IMR-90 (cell line): Measurements from ENCODE around the gene EFHB. TPM values are rescaled to one million over a fixed set of nuclear protein-coding genes. Genes with fewer than 3 reads are reported as not detected.

ENCODE experiments used
- ATAC-seq: fragments of 200-7000 bp; cut with Tn5 transposase; 2 replicates; pipeline ENCODE4 v1.9.1; 2020; ENCODE audit warnings: low read depth, mild to moderate bottlenecking, moderate library complexity
- BruUV-seq: library from RNA; stranded (reverse); fragments of 400-500 nt; replicated peaks from 2 replicates; lab custom pipeline; 2021; lab: Mats Ljungman, UMichigan
- CTCF ChIA-PET: fragments of 300-600 bp; formaldehyde crosslinking; extraction: SDS; loops from one replicate; lab custom pipeline; 2021; ENCODE audit warnings: antibody characterized with exemption; lab: Yijun Ruan, JAX
- POLR2A ChIA-PET: fragments of 300-600 bp; sonication (Branson Sonifier 250); formaldehyde crosslinking; loops from one replicate; lab custom pipeline; 2022; ENCODE audit warnings: antibody characterized with exemption; ENCODE audit not compliant: unreplicated experiment; lab: Charles Lee
- DNase-seq: peaks from one replicate; pipeline ENCODE4 v3.0.0; 2013
- H2AFZ ChIP-seq: replicated peaks from 2 replicates; pipeline ENCODE3; 2013; ENCODE audit warnings: low read length, mild to moderate bottlenecking; ENCODE audit not compliant: poor library complexity
- H2AK5ac ChIP-seq: 2 replicates; pipeline ENCODE4 v1.6.1; 2013; ENCODE audit warnings: low read depth, low read length, inconsistent platforms
- H2AK9ac ChIP-seq: replicated peaks from 2 replicates; pipeline ENCODE3; 2013; ENCODE audit warnings: mild to moderate bottlenecking, low read depth, low read length, moderate library complexity; ENCODE audit not compliant: poor library complexity
- H2BK120ac ChIP-seq: 2 replicates; pipeline ENCODE4 v1.6.1; 2013; ENCODE audit warnings: low read depth, low read length, inconsistent platforms
- H2BK15ac ChIP-seq: 3 replicates; pipeline ENCODE4 v1.6.1; 2013; ENCODE audit warnings: low read depth, low read length, inconsistent platforms
- H2BK20ac ChIP-seq: 2 replicates; pipeline ENCODE4 v1.6.1; 2013; ENCODE audit warnings: low read depth, mild to moderate bottlenecking, inconsistent platforms, low read length, moderate library complexity
- H2BK5ac ChIP-seq: 2 replicates; pipeline ENCODE4 v1.6.1; 2013; ENCODE audit warnings: mild to moderate bottlenecking, low read depth, low read length, inconsistent platforms; ENCODE audit not compliant: poor library complexity, severe bottlenecking
- H3K14ac ChIP-seq: replicated peaks from 2 replicates; pipeline ENCODE4 v1.6.1; 2013; ENCODE audit warnings: low read depth, low read length, inconsistent platforms
- H3K18ac ChIP-seq: 2 replicates; pipeline ENCODE4 v1.6.1; 2013; ENCODE audit warnings: low read depth, low read length, control low read depth
- H3K23ac ChIP-seq: 2 replicates; pipeline ENCODE4 v1.6.1; 2013; ENCODE audit warnings: low read depth, low read length, inconsistent platforms
- H3K27ac ChIP-seq: 2 replicates; pipeline ENCODE4 v1.5.1; 2013; ENCODE audit warnings: mild to moderate bottlenecking, control low read depth, low read length; ENCODE audit not compliant: insufficient read depth
- H3K27me3 ChIP-seq: 2 replicates; pipeline ENCODE4 v1.6.1; 2013; ENCODE audit warnings: low read length; ENCODE audit not compliant: control insufficient read depth, insufficient read depth
- H3K36me3 ChIP-seq: 2 replicates; pipeline ENCODE4 v1.6.1; 2013; ENCODE audit warnings: low read length, mixed read lengths; ENCODE audit not compliant: control insufficient read depth, insufficient read depth
- H3K4ac ChIP-seq: 2 replicates; pipeline ENCODE4 v1.6.1; 2013; ENCODE audit warnings: low read depth, low read length, inconsistent platforms
- H3K4me1 ChIP-seq: 2 replicates; pipeline ENCODE4 v1.6.1; 2013; ENCODE audit warnings: low read length, mixed read lengths; ENCODE audit not compliant: control insufficient read depth, insufficient read depth
- H3K4me2 ChIP-seq: 2 replicates; pipeline ENCODE4 v1.6.1; 2013; ENCODE audit warnings: low read depth, mild to moderate bottlenecking, control low read depth, low read length, moderate library complexity
- H3K4me3 ChIP-seq: 2 replicates; pipeline ENCODE4 v1.5.1; 2013; ENCODE audit warnings: low read depth, mild to moderate bottlenecking, control low read depth, low read length, moderate library complexity; ENCODE audit not compliant: insufficient read depth
- H3K56ac ChIP-seq: 2 replicates; pipeline ENCODE4 v1.6.1; 2013; ENCODE audit warnings: low read length, inconsistent platforms; ENCODE audit not compliant: insufficient read depth; ENCODE audit errors: extremely low read depth
- H3K79me1 ChIP-seq, 2 experiments: 2 replicates each; pipeline ENCODE4 v1.6.1; 2013; ENCODE audit warnings: low read length in 2 of 2, inconsistent platforms in 1 of 2, low read depth in 1 of 2
- H3K9ac ChIP-seq: 2 replicates; pipeline ENCODE4 v1.6.1; 2013; ENCODE audit warnings: low read depth, low read length, control low read depth
- H3K9me1 ChIP-seq: 2 replicates; pipeline ENCODE4 v1.6.1; 2013; ENCODE audit warnings: low read length, inconsistent platforms; ENCODE audit not compliant: insufficient read depth
- H3K9me3 ChIP-seq: 2 replicates; pipeline ENCODE4 v1.6.1; 2013; ENCODE audit warnings: low read length; ENCODE audit not compliant: control insufficient read depth, insufficient read depth
- H4K20me1 ChIP-seq: 2 replicates; pipeline ENCODE4 v1.6.1; 2013; ENCODE audit warnings: low read length, inconsistent platforms; ENCODE audit not compliant: insufficient read depth
- H4K5ac ChIP-seq: 2 replicates; pipeline ENCODE4 v1.6.1; 2013; ENCODE audit warnings: mild to moderate bottlenecking, low read depth, low read length, control low read depth
- H4K8ac ChIP-seq, 2 experiments: 2 replicates each; pipeline ENCODE4 v1.6.1; 2013; ENCODE audit warnings: low read depth in 2 of 2, low read length in 2 of 2, control low read depth in 1 of 2, inconsistent platforms in 1 of 2
- H4K91ac ChIP-seq: 2 replicates; pipeline ENCODE4 v1.6.1; 2013; ENCODE audit warnings: low read depth, low read length, inconsistent platforms; ENCODE audit not compliant: insufficient read depth
- BHLHE40 ChIP-seq: fragments of 150-350 bp; IDR thresholded peaks from 2 replicates; pipeline ENCODE4 v1.6.1; 2016; ENCODE audit warnings: mild to moderate bottlenecking, low read depth, low read length
- CEBPB ChIP-seq: IDR thresholded peaks from 2 replicates; pipeline ENCODE4 v1.6.1; 2012; ENCODE audit warnings: low read depth, low read length, improper control_type of control experiment
- CHD1 ChIP-seq: IDR thresholded peaks from 2 replicates; pipeline ENCODE4 v1.6.1; 2012; ENCODE audit warnings: low read depth, low read length, improper control_type of control experiment
- CTCF ChIP-seq: conservative IDR thresholded peaks from 2 replicates; pipeline ENCODE4 v1.5.1; 2012; ENCODE audit warnings: mild to moderate bottlenecking, low read depth, low read length, improper control_type of control experiment
- ELK1 ChIP-seq: fragments of 150-350 bp; IDR thresholded peaks from 2 replicates; pipeline ENCODE4 v1.6.1; 2016; ENCODE audit warnings: low read depth, mild to moderate bottlenecking, low read length, moderate library complexity, borderline replicate concordance
- FOS ChIP-seq: fragments of 150-350 bp; IDR thresholded peaks from 2 replicates; pipeline ENCODE4 v1.6.1; 2016; ENCODE audit warnings: low read depth, low read length
- MAFK ChIP-seq: IDR thresholded peaks from 2 replicates; pipeline ENCODE4 v1.6.1; 2012; ENCODE audit warnings: low read depth, low read length, improper control_type of control experiment
- MAZ ChIP-seq: IDR thresholded peaks from 2 replicates; pipeline ENCODE4 v1.6.1; 2012; ENCODE audit warnings: low read depth, mild to moderate bottlenecking, low read length, improper control_type of control experiment, moderate library complexity, borderline replicate concordance
- NFE2L2 ChIP-seq: fragments of 150-350 bp; IDR thresholded peaks from 2 replicates; pipeline ENCODE4 v1.6.1; 2016; ENCODE audit warnings: low read depth, mild to moderate bottlenecking, low read length
- POLR2A ChIP-seq: IDR thresholded peaks from 2 replicates; pipeline ENCODE4 v1.6.1; 2012; ENCODE audit warnings: mild to moderate bottlenecking, low read depth, low read length
- RAD21 ChIP-seq: IDR thresholded peaks from 2 replicates; pipeline ENCODE4 v1.6.1; 2012; ENCODE audit warnings: low read length, improper control_type of control experiment
- RCOR1 ChIP-seq: IDR thresholded peaks from 2 replicates; pipeline ENCODE4 v1.6.1; 2012; ENCODE audit warnings: mild to moderate bottlenecking, low read length, improper control_type of control experiment; ENCODE audit not compliant: insufficient replicate concordance
- RFX5 ChIP-seq: IDR thresholded peaks from 2 replicates; pipeline ENCODE4 v1.8.0; 2012; ENCODE audit warnings: low read depth, mild to moderate bottlenecking, low read length, moderate library complexity
- USF2 ChIP-seq: fragments of 150-350 bp; IDR thresholded peaks from 2 replicates; pipeline ENCODE4 v1.6.1; 2017; ENCODE audit warnings: mild to moderate bottlenecking, antibody characterized with exemption, low read length, low read depth
- WGBS, 2 experiments: methylation state at CpG; one replicate each; pipeline versions ENCODE4 v1.1.5 to v1.1.7; 2013; ENCODE audit warnings: missing lambda C conversion rate in 2 of 2; ENCODE audit not compliant: insufficient read length in 1 of 2; ENCODE audit errors: extremely low coverage in 2 of 2; 5-methylcytosine and 5-hydroxymethylcytosine counted together
- dilution Hi-C: fragments of 300-500 bp; cut with HindIII; formaldehyde crosslinking; loops from one replicate; pipeline ENCODE4 v1.14.3; 2018; ENCODE audit warnings: low sequenced_read_pairs; ENCODE audit not compliant: unreplicated experiment
- in situ Hi-C: fragments of 300-500 bp; cut with MboI; formaldehyde crosslinking; loops from 3 replicates; pipeline ENCODE4 v1.14.3; 2019; ENCODE audit warnings: low sequenced_read_pairs, inconsistent platforms, mixed read lengths
- intact Hi-C: fragments of 100-400 bp; cut with micrococcal nuclease; formaldehyde crosslinking; loops from 2 replicates; pipeline ENCODE4 v1.10.0; 2022
- polyA plus RNA-seq, 3 experiments: library from polyadenylated mRNA; depleted of rRNA; stranded (reverse); fragments of >200 nt; gene quantifications; 2 replicates each; pipeline ENCODE4 v1.2.3, GENCODE V29; 2012; ENCODE audit warnings: low replicate concordance in 1 of 3
- total RNA-seq: library from RNA; depleted of rRNA; stranded (reverse); fragments of >200 nt; gene quantifications from 2 replicates; pipeline ENCODE4 v1.2.3, GENCODE V29; 2012

The EFHB gene
- total and polyA plus RNA-seq, 2 of the 4 experiments (the other 2 are of a cell fraction): under 0.01 to 1.0 TPM

DNA sequence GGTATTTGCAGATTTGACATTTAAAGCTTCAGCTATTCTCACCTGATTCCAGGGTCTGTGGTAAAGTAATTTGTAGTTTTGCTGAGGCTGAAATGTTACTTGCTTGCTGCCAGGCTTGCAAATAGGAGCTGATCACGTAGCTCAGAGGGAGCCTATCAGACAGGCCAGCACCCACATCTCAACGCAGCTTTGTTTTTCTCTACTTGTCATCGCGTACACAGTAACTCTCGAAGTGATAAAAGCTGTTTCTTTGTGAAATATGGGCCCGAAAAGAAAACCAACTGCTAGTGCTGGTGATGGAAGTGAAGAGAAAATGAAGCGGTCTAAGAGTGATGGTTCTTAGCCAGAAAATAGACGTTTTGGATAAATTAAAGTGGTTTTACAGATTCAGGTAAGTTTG lies 36.3 kb upstream of the EFHB start:
- no TSS peak for BruUV-seq
- CTCF ChIA-PET: no interaction called here
- in situ Hi-C loops (no loop called here), dilution Hi-C loops (no loop called here), intact Hi-C loops (no loop called here)
- Histone ChIP-seq H3K9me1 (no peaks in the 10 kb centered on the region), H3K56ac (no peak overlapping the region), H2AFZ (no peak overlapping the region), H3K9ac (no peak overlapping the region), H3K4ac (no peak overlapping the region), H3K4me2 (no peak overlapping the region), H4K20me1 (peaks cover 51% of the 10 kb centered on the region), H4K5ac (no peak overlapping the region; the same call in 1 of the 2 replicates), H2BK20ac (no peak overlapping the region), H3K18ac (no peak overlapping the region), H3K79me1 (peaks cover 14 to 50% of the 10 kb centered on the region in 2 experiments), H2BK15ac (no peak overlapping the region), H2AK9ac (no peak overlapping the region), H4K8ac (no peak overlapping the region), H3K9me3 (no peaks in the 10 kb centered on the region), H4K91ac (no peak overlapping the region), H3K27me3 (no peaks in the 10 kb centered on the region), H2BK5ac (no peak overlapping the region), H3K14ac (no peak overlapping the region), H3K27ac (no peak overlapping the region), H2AK5ac (no peak overlapping the region), H3K23ac (no peak overlapping the region), H3K36me3 (peaks cover 9% of the 10 kb centered on the region), H3K4me3 (no peak overlapping the region), H3K4me1 (peaks cover 3% of the 10 kb centered on the region), H2BK120ac (no peak overlapping the region)
- TF ChIP-seq MAZ (no peak), BHLHE40 (no peak), CHD1 (no peak), RFX5 (no peak), CTCF (no peak), USF2 (no peak), POLR2A (no peak), CEBPB (no peak), ELK1 (no peak), RCOR1 (no peak), NFE2L2 (no peak), RAD21 (no peak), MAFK (no peak), FOS (no peak)
- POLR2A ChIA-PET: no interaction called here
- no peak for DNase-seq
- no peak for ATAC-seq
- 64% methylated on average over 2 of the region's 8 CpGs; no CpG with 5 or more reads in 1 of the 2 experiments for WGBS, 2 experiments
